CD4-positive, alpha-beta T cell treated with Interleukin-1 beta for 1 hour (primary cell): ENCODE results near the gene TRIP13.
"Not testable (repeated sequence)": the region's sequence is repeated elsewhere in the genome, so short reads cannot be mapped to it uniquely, and the experiment has no call there.

Experiments
- DNase-seq, 2 donors: peaks; one replicate each; pipeline ENCODE4 v3.0.0-alpha.2; 2020 to 2022

The TRIP13 gene

GRCh38 chr5:873328-873727, 19.4 kb upstream of the TRIP13 start:
- DNase-seq, result no peak

GRCh38 chr5:875931-876330, 16.8 kb upstream of the TRIP13 start:
- DNase-seq, result no peak

DNA sequence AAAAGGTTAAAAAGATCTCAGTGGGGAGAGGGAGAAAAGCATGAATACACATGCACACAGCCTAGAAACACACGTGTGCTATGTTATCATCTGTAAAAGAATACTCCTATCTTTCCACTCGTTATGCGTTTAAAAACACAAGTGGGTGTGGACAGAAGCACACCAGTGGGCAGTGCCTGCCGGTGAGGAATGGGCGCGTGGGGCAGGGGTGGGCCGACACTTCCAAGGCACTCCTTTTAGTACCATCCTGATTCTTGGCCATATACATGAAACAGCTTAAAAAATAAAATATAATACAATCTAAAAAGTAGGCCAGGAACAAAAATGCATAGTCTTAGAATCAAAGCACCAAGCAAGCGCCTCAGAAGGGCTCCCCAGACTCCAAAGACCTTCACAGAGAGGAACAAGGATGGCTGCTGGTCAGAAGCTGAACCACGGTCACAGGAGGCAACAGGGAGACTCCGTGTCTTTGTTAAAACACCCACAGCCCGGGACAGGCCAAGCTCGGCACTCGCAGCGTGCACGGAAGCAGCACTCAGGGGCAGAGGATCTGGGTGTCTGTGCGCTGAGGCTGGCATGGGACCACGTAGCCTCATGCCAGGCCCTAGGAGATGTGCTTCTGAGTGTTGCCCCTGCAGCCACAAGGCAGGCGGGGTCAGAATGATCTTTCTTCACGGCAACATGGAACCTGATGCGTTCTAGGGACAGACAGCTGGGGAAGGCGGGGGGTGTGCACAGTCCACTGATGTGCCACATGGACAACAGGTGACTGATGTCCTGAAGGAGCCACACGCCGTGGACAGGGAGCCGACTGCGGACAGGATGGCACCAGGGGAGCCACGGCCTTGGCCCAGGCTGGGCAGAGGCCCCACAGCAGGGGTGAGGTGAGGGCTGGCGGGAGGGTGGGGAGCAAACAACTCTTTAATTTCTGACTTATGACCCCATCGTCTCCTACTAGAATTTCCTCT, 16.0 kb upstream of the TRIP13 start:
- no peak for DNase-seq

- no peak for DNase-seq
These were observed 14.6 kb upstream of the TRIP13 start for GRCh38 chr5:878125-878524.

- not testable (repeated sequence) for DNase-seq
These were observed 14.0 kb upstream of the TRIP13 start for GRCh38 chr5:878677-879076.

GRCh38 chr5:880816-881550, 11.7 kb upstream of the TRIP13 start:
- no peak for DNase-seq

- no peak for DNase-seq
These were observed 11.1 kb upstream of the TRIP13 start for GRCh38 chr5:881551-881935.

DNA sequence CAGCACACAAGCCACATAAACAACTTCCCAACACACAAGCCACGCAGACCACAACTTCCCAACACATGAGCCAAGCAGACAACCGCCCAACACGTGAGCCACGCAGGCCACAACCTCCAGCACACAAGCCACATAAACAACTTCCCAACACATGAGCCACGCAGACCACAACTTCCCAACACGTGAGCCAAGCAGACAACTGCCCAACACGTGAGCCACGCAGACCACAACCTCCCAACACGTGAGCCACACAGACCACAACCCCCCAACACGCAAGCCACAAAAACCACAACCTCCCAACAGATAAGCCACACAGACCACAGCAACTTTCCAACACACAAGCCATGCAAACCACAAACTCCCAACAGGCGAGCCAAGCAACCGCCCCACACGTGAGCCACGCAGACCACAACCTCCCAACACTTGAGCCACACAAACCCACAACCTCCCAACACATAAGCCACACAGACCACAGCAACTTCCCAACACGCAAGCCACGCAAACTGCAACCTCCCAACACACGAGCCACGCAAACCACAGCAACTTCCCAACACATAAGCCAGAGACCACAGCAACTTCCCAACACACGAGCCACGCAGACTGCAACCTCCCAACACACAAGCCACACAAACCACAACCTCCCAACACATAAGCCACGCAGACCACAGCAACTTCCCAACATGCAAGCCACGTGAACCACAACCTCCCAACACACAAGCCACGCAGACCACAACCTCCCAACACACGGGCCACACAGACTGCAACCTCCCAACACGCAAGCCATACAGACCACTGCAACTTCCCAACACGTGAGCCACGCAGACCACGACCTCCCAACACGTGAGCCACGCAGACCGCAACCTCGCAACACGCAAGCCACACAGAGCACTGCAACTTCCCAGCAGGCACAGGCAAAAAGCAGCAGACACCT, 10.2 kb upstream of the TRIP13 start:
- peak in 1 of 2 donors; percentile 16 for DNase-seq

DNA sequence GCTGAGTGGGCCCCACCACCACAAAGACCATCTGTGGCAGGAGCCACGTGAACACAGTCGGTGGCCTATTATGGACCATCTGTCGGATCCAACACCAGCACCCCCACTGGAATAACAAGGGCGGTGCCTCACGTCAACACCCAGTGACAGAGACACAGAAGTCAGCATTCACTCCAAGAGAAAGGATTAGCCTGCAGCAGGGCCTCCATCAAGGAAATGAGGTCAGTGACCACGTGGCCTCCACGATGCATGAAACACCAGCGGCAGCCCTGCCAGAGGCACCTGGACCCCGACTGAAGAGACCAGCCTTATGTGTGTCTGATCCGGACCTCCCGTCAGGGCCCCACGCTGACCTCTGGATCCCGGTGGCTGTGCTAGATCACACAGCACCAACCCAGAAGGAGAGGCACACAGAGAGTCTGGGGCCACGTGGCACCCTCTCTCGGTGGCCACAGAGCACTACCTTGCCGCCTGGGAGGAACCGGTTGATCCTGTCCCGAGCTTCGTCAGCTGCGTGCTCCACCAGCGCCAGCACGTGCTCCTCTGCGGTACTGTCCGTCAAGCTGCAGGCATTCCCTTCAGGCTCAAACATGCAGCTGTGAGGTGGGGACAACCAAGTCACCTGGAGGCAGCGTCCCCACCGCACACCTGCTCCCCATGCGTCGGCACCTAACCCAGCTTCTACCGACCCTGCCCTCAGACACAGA, 9.1 kb upstream of the TRIP13 start:
- DNase-seq, result no peak

GRCh38 chr5:884345-885126, 8.1 kb upstream of the TRIP13 start:
- no peak for DNase-seq

- no peak for DNase-seq
These were observed 7.6 kb upstream of the TRIP13 start for GRCh38 chr5:885127-885442.

- no peak for DNase-seq
These were observed 7.2 kb upstream of the TRIP13 start for GRCh38 chr5:885529-885928.

GRCh38 chr5:886036-886435, 6.6 kb upstream of the TRIP13 start:
- DNase-seq, result no peak

DNA sequence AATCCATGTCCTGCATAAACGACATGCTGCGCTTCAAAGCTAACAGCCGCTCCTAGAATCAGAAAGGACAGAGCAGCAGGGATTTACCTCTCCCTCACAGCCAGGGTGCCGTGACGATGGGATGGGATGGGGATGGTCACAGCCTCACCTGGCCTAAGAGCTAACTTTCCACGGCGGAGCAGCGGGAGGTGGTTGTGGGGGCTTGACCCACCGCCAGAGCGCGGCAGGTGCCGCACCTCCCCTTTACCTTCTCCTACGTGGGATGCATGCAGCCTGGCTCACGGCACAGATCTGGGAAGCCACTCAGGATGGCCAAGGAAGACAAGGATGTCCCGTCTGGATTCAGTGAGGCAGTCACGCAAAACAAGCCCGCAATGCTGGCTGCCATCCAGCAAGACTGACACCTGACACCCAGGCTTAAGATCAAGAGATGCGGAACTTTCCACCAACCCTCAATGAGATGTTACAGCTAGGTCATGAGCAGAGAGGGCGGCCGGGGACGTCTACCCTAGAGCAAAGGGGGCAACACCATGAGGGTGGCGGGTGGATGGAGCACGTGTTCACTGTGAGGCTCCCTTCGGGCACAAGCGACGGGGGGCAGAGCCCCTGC, 5.9 kb upstream of the TRIP13 start:
- DNase-seq, result no peak

DNA sequence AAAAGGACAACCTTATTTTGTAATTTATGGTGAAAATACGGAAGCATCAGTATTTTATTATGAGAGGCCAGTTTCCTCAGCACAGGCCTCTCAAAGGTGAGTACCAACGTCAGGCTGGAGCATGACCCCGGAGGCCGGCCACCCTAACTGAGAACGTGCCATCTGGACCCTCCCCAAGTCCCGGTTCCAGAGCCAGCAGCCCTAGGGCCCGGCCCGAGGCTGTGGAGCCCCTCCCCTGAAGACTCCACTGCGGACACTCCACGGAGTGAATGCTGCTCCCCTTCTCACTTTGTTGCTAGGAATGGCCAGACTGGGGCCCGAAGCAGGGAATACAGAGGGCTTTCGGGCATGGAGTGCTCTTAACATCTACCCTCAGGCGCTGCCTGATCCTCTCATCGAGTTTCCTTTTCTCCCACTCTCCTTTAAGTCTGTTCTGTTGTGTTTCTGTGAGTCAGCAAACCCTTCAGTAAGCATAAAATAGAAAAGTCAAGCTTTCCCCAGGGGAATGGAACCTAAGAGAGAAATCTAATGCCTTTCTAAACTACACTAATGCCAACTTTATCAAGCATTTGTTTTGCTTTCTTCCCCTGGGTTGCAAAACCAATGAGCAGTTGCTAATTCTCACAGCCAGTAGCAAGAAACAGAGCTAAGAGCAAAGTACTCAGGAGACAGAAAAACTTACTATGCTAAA, 4.6 kb upstream of the TRIP13 start:
- DNase-seq, result no peak

DNA sequence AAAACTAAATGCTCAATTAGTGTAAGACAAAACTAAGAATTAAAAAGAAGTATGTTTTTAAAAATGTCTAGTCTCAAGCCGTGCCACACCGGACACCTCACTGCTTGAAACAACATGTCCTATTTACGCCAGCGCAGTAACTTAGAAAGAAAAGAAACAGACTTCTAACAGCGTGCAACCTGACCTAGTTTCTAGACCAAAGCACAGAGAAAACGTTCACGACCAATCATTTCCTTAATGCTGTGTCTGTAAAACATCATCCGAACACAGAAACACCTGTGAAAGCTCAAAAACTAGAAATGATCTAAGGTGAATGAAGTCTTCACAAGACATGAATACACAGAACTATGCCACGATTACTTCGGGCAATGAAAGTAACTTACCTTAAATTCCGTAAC, 4.0 kb upstream of the TRIP13 start:
- DNase-seq, result no peak

GRCh38 chr5:889075-889710, 3.5 kb upstream of the TRIP13 start:
- no peak for DNase-seq

DNA sequence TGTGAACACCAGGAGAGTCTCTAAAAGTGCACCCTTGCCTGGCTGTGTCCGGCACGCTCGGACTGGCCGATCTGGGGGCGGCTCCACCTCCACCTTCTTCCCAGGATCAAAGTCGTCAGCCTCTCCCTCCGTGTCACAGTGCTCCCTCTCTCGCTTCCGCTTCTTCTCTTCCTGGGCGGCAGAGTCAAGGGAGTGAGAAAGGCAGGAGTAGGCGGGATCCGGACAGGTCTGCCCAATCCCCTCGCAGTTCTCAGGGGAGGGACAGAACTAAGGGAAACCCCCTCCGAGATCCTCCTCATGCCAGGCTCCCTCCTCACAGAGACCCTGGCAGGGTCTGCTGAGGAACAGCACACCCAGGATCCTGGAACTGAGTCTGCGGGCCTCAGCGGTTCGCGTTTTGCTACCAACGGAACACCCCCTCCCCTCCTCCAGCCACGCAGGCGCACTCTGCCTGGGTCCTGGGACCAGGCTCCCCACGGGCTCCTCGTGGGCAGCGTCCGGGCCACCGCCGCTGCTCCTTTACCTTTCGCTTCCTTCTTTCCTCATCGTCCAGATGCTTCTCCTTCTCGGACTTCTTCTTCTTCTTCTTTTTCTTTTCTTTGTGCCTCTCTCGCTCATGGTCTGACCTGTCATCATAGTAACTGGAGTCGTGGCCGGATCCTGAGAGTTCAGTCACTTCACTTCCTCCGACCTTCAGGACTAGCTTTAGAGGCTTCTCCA, 1.4 kb upstream of the TRIP13 start:
- no peak for DNase-seq

GRCh38 chr5:891837-892393, 769 bp upstream of the TRIP13 start:
- DNase-seq, result no peak
